ENCODE results near the gene SRPK2. TPM values are rescaled to one million over a fixed set of nuclear protein-coding genes. Genes with fewer than 3 reads are reported as not detected.

SRPK2 gene
- total RNA-seq, 4 donors from 2014 or later: 21.5 to 35.1 (median 29.2) TPM

DNA sequence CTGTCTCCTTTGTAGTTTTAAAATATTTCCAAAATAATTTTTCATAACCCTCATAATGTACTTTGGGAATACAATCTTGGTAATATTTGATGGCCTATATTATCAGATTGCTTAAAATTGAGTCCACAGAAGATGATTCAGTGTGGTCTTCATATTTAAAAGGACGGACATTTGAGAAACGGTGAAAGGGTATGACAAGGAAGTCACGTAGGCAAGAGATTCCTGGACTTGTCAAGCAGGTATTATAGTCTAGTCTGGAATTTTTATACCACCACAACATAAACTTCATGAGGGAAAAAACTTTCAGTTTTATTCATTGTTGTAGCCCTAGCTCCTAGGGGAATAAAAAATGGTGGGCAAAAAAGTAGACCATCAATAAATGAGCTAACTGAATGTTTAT, 292.4 kb downstream of the SRPK2 start:
- no peaks in the 10 kb centered on the region for H3K9me3 ChIP-seq
- 82 to 89% methylated on average over 3 of the region's 3 CpGs for WGBS, 2 donors
- H3K4me1 ChIP-seq: peaks cover 0 to 23% (median 3%) of the 10 kb centered on the region in 3 donors
- H3K27me3 ChIP-seq: no peaks in the 10 kb centered on the region
- TF ChIP-seq, protein P1, sequence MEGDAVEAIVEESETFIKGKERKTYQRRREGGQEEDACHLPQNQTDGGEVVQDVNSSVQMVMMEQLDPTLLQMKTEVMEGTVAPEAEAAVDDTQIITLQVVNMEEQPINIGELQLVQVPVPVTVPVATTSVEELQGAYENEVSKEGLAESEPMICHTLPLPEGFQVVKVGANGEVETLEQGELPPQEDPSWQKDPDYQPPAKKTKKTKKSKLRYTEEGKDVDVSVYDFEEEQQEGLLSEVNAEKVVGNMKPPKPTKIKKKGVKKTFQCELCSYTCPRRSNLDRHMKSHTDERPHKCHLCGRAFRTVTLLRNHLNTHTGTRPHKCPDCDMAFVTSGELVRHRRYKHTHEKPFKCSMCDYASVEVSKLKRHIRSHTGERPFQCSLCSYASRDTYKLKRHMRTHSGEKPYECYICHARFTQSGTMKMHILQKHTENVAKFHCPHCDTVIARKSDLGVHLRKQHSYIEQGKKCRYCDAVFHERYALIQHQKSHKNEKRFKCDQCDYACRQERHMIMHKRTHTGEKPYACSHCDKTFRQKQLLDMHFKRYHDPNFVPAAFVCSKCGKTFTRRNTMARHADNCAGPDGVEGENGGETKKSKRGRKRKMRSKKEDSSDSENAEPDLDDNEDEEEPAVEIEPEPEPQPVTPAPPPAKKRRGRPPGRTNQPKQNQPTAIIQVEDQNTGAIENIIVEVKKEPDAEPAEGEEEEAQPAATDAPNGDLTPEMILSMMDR (IDR thresholded peaks at IDR 0.05): no peak
- TF ChIP-seq POLR2A (IDR thresholded peaks at IDR 0.05): no peak
- DNase-seq: no peak
- intact Hi-C loops (cut with DNase I): no loop called here
- no peak overlapping the region for H3K27ac ChIP-seq
- no peak overlapping the region for H3K4me3 ChIP-seq
- peaks cover 0 to 98% (median 6%) of the 10 kb centered on the region in 3 donors for H3K36me3 ChIP-seq

DNA sequence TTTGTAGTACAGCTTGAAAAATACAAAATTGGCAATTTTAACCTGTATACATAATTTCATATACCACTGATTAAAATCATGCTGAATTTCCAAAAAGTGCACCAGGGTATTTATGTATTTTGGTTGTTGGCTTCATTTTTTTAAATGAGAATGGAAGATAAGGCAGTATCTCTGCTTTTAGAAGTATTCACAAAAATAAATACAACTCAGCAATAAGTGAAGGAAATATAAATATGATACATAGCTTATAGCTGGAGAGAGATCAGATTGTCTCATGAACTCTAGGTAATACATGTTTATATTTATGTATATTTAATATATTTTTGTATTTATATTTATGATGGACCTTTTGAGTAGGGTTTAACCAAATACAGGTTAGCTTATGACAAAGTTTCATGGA, 293.8 kb downstream of the SRPK2 start:
- no peak for TF ChIP-seq POLR2A (IDR thresholded peaks at IDR 0.05)
- TF ChIP-seq, protein P1 (IDR thresholded peaks at IDR 0.05): no peak
- Histone ChIP-seq H3K4me1 (peaks cover 0 to 23% (median 3%) of the 10 kb centered on the region in 3 donors), H3K27me3 (no peaks in the 10 kb centered on the region), H3K9me3 (no peaks in the 10 kb centered on the region), H3K36me3 (peaks cover 0 to 98% (median 6%) of the 10 kb centered on the region in 3 donors), H3K27ac (no peak overlapping the region), H3K4me3 (no peak overlapping the region)
- intact Hi-C loops (cut with DNase I): no loop called here
- DNase-seq: no peak

DNA sequence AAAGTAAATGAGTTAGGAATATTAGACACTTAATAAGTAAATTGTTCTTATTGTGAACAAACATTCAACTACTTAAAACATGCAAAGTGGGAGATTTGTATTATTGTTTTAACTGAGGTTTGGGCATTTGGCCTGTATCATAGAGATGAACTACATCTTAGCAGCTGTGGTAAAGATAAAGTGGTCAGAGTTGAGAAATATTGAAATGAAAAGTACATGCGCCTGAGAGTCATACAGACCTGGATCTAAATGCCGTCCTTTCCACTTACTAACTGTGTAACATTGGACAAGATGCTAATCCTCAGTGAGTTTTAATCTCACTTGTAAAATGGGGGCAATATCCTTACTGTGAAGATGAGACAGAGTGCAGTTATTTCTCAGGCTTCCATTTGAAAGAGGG, 300.3 kb downstream of the SRPK2 start:
- no peak overlapping the region for H3K27ac ChIP-seq

DNA sequence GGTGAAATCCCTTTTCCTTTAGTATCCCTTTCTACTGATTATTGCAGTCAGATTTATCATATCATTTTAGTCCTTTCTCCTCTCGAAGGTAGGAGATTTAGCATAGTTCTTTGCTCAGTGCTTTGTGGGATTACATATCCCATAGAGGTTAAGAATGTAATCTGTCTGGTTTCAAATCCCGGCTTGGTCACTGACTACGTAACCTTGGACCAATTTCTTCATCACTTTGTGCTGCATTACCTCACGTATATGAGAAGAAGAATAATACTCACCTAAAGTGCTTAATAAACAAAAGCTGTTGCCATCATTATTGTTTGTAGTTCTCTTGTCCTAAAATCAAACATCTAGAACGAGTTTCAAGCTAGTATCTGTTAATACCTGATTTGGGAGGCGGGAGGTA, 300.7 kb downstream of the SRPK2 start:
- Histone ChIP-seq H3K27me3 (no peaks in the 10 kb centered on the region), H3K4me1 (peaks cover 0 to 7% (median 0%) of the 10 kb centered on the region in 3 donors), H3K9me3 (no peaks in the 10 kb centered on the region), H3K4me3 (no peak overlapping the region), H3K36me3 (peaks cover 0 to 97% (median 20%) of the 10 kb centered on the region in 3 donors), H3K27ac (no peak overlapping the region)
- TF ChIP-seq, protein P1 (IDR thresholded peaks at IDR 0.05): no peak
- TF ChIP-seq POLR2A (IDR thresholded peaks at IDR 0.05): no peak
- 73 to 79% methylated on average over 6 of the region's 6 CpGs for WGBS, 2 donors
- intact Hi-C loops (cut with DNase I): no loop called here
- DNase-seq: no peak

More for the DNA sequence above, 300.3 kb downstream of the SRPK2 start:
- H3K9me3 ChIP-seq: no peaks in the 10 kb centered on the region
- DNase-seq: no peak
- intact Hi-C loops (cut with DNase I): no loop called here
- no peak overlapping the region for H3K4me3 ChIP-seq
- peaks cover 0 to 7% (median 0%) of the 10 kb centered on the region in 3 donors for H3K4me1 ChIP-seq
- no peaks in the 10 kb centered on the region for H3K27me3 ChIP-seq
- 86 to 87% methylated on average over 2 of the region's 2 CpGs for WGBS, 2 donors
- TF ChIP-seq, protein P1 (IDR thresholded peaks at IDR 0.05): no peak
- no peak for TF ChIP-seq POLR2A (IDR thresholded peaks at IDR 0.05)
- peaks cover 0 to 97% (median 24%) of the 10 kb centered on the region in 3 donors for H3K36me3 ChIP-seq

GRCh38 chr7:105086850-105087249, 301.9 kb downstream of the SRPK2 start:
- H3K4me1 ChIP-seq: peaks cover 0 to 7% (median 0%) of the 10 kb centered on the region in 3 donors
- no peak for TF ChIP-seq POLR2A (IDR thresholded peaks at IDR 0.05)
- TF ChIP-seq, protein P1 (IDR thresholded peaks at IDR 0.05): no peak
- H3K36me3 ChIP-seq: peaks cover 0 to 97% (median 20%) of the 10 kb centered on the region in 3 donors
- intact Hi-C loops (cut with DNase I): no loop called here
- no peak overlapping the region for H3K27ac ChIP-seq
- H3K4me3 ChIP-seq: no peak overlapping the region
- H3K9me3 ChIP-seq: no peaks in the 10 kb centered on the region
- no peak for DNase-seq
- WGBS, 2 donors: 92 to 95% methylated on average over 3 of the region's 3 CpGs
- no peaks in the 10 kb centered on the region for H3K27me3 ChIP-seq
